Activated CD4-positive, alpha-beta memory T cell treated with anti-CD3 and anti-CD28 coated beads, Interleukin-2, amount 10 ng/mL, durations not matched to agents 7 days and 5 days (primary cell): ENCODE results near the gene LTBP1. TPM values are rescaled to one million over a fixed set of nuclear protein-coding genes. Genes with fewer than 3 reads are reported as not detected.
"Not testable (repeated sequence)": the region's sequence is repeated elsewhere in the genome, so short reads cannot be mapped to it uniquely, and the experiment has no call there.

ENCODE experiments used
- CTCF ChIA-PET: fragments of 350-600 bp; sonication (Branson Sonifier 250); formaldehyde crosslinking; loops from one replicate; lab custom pipeline; 2021; ENCODE audit warnings: antibody characterized with exemption, inconsistent platforms; lab: Charles Lee
- POLR2A ChIA-PET: fragments of 350-600 bp; sonication (Branson Sonifier 250); formaldehyde crosslinking; loops from one replicate; lab custom pipeline; 2021; ENCODE audit warnings: antibody characterized with exemption; lab: Charles Lee
- DNase-seq: peaks from one replicate; pipeline ENCODE4 v3.0.0-alpha.2; 2020
- H3K27ac Mint-ChIP-seq: one replicate; pipeline ENCODE4 v1.8.0; 2021; ENCODE audit warnings: mild to moderate bottlenecking, mixed read lengths
- H3K27me3 Mint-ChIP-seq: one replicate; pipeline ENCODE4 v1.8.0; 2021; ENCODE audit warnings: mixed read lengths
- H3K36me3 Mint-ChIP-seq: one replicate; pipeline ENCODE4 v1.8.0; 2021; ENCODE audit warnings: low read depth, mixed read lengths
- H3K4me1 Mint-ChIP-seq: one replicate; pipeline ENCODE4 v1.8.0; 2021; ENCODE audit warnings: mixed read lengths
- H3K4me3 Mint-ChIP-seq: one replicate; pipeline ENCODE4 v1.8.0; 2021; ENCODE audit warnings: mild to moderate bottlenecking, mixed read lengths
- H3K9me3 Mint-ChIP-seq: one replicate; pipeline ENCODE4 v1.8.0; 2021; ENCODE audit warnings: mixed read lengths
- total RNA-seq, 2 experiments: library from RNA; stranded (reverse); gene quantifications; one replicate each; pipeline ENCODE4 v1.2.3, GENCODE V29; 2021

The LTBP1 gene
- total RNA-seq, 2 experiments from 2014 or later: 0.33 to 0.35 TPM

GRCh38 chr2:32960238-32960637 lies 13.5 kb downstream of the LTBP1 start:
- Mint-ChIP-seq H3K27ac (no peak overlapping the region), H3K4me3 (no peak overlapping the region), H3K27me3 (peaks cover 6% of the 10 kb centered on the region), H3K4me1 (no peaks in the 10 kb centered on the region), H3K36me3 (no peaks in the 10 kb centered on the region), H3K9me3 (no peaks in the 10 kb centered on the region)
- CTCF ChIA-PET: no interaction called here
- DNase-seq: no peak
- POLR2A ChIA-PET: no interaction called here

GRCh38 chr2:32960647-32961403 lies 14.1 kb downstream of the LTBP1 start:
- no peaks in the 10 kb centered on the region for H3K4me1 Mint-ChIP-seq
- CTCF ChIA-PET: no interaction called here
- no peaks in the 10 kb centered on the region for H3K36me3 Mint-ChIP-seq
- H3K9me3 Mint-ChIP-seq: no peaks in the 10 kb centered on the region
- POLR2A ChIA-PET: no interaction called here
- peaks cover 6% of the 10 kb centered on the region for H3K27me3 Mint-ChIP-seq
- no peak for DNase-seq
- no peak overlapping the region for H3K4me3 Mint-ChIP-seq
- H3K27ac Mint-ChIP-seq: no peak overlapping the region

GRCh38 chr2:32962690-32963089 lies 15.9 kb downstream of the LTBP1 start:
- CTCF ChIA-PET: interaction anchor here (0.6 kb wide), 1 partner anchor 60 kb away, joined by 3 read pairs; no protein-coding TSS in a partner anchor
- H3K9me3 Mint-ChIP-seq: no peaks in the 10 kb centered on the region
- POLR2A ChIA-PET: no interaction called here
- no peak overlapping the region for H3K4me3 Mint-ChIP-seq
- DNase-seq: no peak
- H3K4me1 Mint-ChIP-seq: no peaks in the 10 kb centered on the region
- H3K36me3 Mint-ChIP-seq: no peaks in the 10 kb centered on the region
- H3K27me3 Mint-ChIP-seq: peaks cover 9% of the 10 kb centered on the region
- H3K27ac Mint-ChIP-seq: no peak overlapping the region

- no peak for DNase-seq
- Mint-ChIP-seq H3K4me3 (no peak overlapping the region), H3K27ac (no peak overlapping the region), H3K36me3 (no peaks in the 10 kb centered on the region), H3K9me3 (no peaks in the 10 kb centered on the region), H3K4me1 (no peaks in the 10 kb centered on the region), H3K27me3 (peaks cover 9% of the 10 kb centered on the region)
- CTCF ChIA-PET: interaction anchor here (1.3 kb wide), 1 partner anchor 10 kb away, joined by 4 read pairs; no protein-coding TSS in a partner anchor
- POLR2A ChIA-PET: no interaction called here
Measured at GRCh38 chr2:32963941-32964340, 17.2 kb downstream of the LTBP1 start.

GRCh38 chr2:32965523-32966171 lies 18.9 kb downstream of the LTBP1 start:
- POLR2A ChIA-PET: no interaction called here
- H3K9me3 Mint-ChIP-seq: no peaks in the 10 kb centered on the region

GRCh38 chr2:32969444-32970162 lies 22.9 kb downstream of the LTBP1 start:
- Mint-ChIP-seq H3K36me3 (no peaks in the 10 kb centered on the region), H3K27ac (no peak overlapping the region), H3K4me1 (no peaks in the 10 kb centered on the region), H3K9me3 (no peaks in the 10 kb centered on the region), H3K27me3 (peaks cover 30% of the 10 kb centered on the region), H3K4me3 (no peak overlapping the region)
- ChIA-PET CTCF (interaction anchor here (0.7 kb wide), 1 partner anchor 1479 kb away, joined by 3 read pairs; no protein-coding TSS in a partner anchor), POLR2A (no interaction called here)
- no peak for DNase-seq

More at GRCh38 chr2:32965523-32966171, 18.9 kb downstream of the LTBP1 start:
- no peak overlapping the region for H3K27ac Mint-ChIP-seq
- no peaks in the 10 kb centered on the region for H3K4me1 Mint-ChIP-seq
- no peak for DNase-seq
- no peak overlapping the region for H3K4me3 Mint-ChIP-seq
- H3K36me3 Mint-ChIP-seq: no peaks in the 10 kb centered on the region
- peaks cover 18% of the 10 kb centered on the region for H3K27me3 Mint-ChIP-seq
- CTCF ChIA-PET: no interaction called here

DNA sequence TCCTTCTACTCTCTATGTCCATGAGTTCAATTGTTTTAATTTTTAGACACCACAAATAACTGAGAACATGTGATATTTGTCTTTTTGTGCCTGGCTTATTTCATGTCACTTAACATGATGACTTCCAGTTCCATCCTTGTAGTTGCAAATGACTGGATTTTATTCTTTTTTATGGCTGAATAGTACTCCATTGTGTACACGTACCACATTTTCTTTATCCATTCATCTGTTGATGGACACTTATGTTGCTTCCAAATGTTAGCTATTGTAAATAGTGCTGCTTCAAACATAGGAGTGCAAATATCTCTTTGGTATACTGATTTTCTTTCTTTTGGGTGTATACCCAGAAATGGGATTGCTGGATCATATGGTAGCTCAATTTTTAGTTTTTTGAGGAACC lies 27.0 kb downstream of the LTBP1 start:
- H3K27me3 Mint-ChIP-seq: peaks cover 25% of the 10 kb centered on the region
- H3K9me3 Mint-ChIP-seq, H3K27ac Mint-ChIP-seq, DNase-seq, H3K4me3 Mint-ChIP-seq, POLR2A ChIA-PET, H3K4me1 Mint-ChIP-seq, H3K36me3 Mint-ChIP-seq: not testable (repeated sequence)
- CTCF ChIA-PET: interaction anchor here (0.8 kb wide), 1 partner anchor 9 kb away, joined by 4 read pairs; no protein-coding TSS in a partner anchor

GRCh38 chr2:32976409-32977063 lies 29.8 kb downstream of the LTBP1 start:
- DNase-seq: no peak
- no peaks in the 10 kb centered on the region for H3K4me1 Mint-ChIP-seq
- H3K36me3 Mint-ChIP-seq: no peaks in the 10 kb centered on the region
- POLR2A ChIA-PET: no interaction called here
- no peak overlapping the region for H3K4me3 Mint-ChIP-seq
- CTCF ChIA-PET: no interaction called here
- peaks cover 23% of the 10 kb centered on the region for H3K27me3 Mint-ChIP-seq
- H3K27ac Mint-ChIP-seq: no peak overlapping the region
- no peaks in the 10 kb centered on the region for H3K9me3 Mint-ChIP-seq

DNA sequence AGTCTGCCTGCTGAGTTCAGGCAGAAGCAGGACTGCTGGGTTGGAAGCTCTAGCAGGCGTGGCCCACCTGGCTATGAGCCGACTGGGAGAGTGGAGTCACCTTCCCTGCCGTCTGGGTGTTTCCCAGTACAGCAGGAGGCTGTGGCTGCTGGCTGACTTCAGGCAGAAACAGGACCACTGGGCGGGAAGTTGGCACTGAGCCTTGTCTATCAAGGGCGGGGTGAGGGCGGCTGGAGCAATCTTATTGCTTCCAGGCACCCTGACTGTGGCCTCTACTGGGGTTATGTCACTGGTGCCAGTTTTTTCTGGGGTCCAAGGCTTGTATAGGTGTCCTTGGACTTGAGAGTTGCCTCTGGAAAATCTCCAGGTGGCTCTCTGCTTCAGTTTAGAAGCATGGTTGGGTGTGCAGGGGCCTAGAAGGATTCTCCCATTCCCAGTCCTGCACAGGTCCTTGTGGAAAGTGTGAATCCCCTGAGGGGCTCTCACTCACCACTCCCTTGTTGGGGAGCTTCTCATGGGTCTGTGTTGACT lies 30.5 kb downstream of the LTBP1 start:
- H3K4me1 Mint-ChIP-seq: no peaks in the 10 kb centered on the region
- H3K27ac Mint-ChIP-seq: no peak overlapping the region
- no peak overlapping the region for H3K4me3 Mint-ChIP-seq
- no peaks in the 10 kb centered on the region for H3K36me3 Mint-ChIP-seq
- DNase-seq: no peak
- peaks cover 20% of the 10 kb centered on the region for H3K27me3 Mint-ChIP-seq
- no peaks in the 10 kb centered on the region for H3K9me3 Mint-ChIP-seq
- ChIA-PET CTCF (no interaction called here), POLR2A (no interaction called here)

DNA sequence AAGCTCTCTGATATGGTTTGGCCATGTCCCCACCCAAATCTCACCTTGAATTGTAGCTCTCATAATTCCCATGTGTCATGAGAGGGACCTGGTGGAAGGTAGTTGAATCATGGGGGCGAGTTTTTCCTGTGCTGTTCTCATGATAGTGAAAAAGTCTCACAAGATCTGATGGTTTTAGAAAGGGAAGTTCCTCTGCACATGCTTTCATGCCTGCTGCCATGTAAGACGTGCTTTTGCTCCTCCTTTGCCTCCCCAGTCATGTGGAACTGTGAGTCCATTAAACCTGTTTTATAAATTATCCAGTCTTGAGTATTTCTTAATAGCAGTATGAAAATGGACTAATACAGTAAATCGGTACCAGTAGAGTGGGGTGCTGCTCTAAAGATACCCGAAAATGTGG lies 34.9 kb downstream of the LTBP1 start:
- ChIA-PET CTCF (no interaction called here), POLR2A (no interaction called here)
- no peak overlapping the region for H3K4me3 Mint-ChIP-seq
- H3K36me3 Mint-ChIP-seq: no peaks in the 10 kb centered on the region
- H3K27ac Mint-ChIP-seq: no peak overlapping the region
- no peaks in the 10 kb centered on the region for H3K4me1 Mint-ChIP-seq
- no peaks in the 10 kb centered on the region for H3K9me3 Mint-ChIP-seq
- H3K27me3 Mint-ChIP-seq: peaks cover 20% of the 10 kb centered on the region
- DNase-seq: no peak

- H3K27ac Mint-ChIP-seq, H3K9me3 Mint-ChIP-seq, DNase-seq, POLR2A ChIA-PET, H3K4me1 Mint-ChIP-seq, H3K36me3 Mint-ChIP-seq, CTCF ChIA-PET, H3K4me3 Mint-ChIP-seq: not testable (repeated sequence)
- H3K27me3 Mint-ChIP-seq: peaks cover 17% of the 10 kb centered on the region
Measured at GRCh38 chr2:32983193-32983924, 36.6 kb downstream of the LTBP1 start.

DNA sequence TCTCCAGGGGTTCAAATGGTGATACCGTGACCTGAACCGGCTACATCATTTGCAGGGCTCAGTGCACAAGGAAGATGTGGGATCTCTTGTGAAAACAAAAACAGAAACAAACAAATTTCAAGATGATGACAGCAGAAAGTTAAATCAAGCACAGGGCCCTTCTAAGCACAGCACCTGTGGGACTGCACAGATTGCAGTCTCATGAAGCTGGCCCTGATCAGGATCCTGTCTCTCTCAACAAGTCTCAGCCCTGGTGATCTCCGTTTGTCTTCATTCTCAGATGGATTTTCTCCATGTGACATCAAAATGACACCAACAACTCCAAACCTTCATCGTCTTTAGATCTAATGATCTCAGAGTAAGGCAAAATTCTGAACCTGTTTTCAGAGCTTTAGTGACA lies 39.7 kb downstream of the LTBP1 start:
- H3K9me3 Mint-ChIP-seq: no peaks in the 10 kb centered on the region
- ChIA-PET POLR2A (no interaction called here), CTCF (interaction anchor here (0.5 kb wide), 1 partner anchor 420 kb away, joined by 3 read pairs; no protein-coding TSS in a partner anchor)
- DNase-seq: no peak
- H3K36me3 Mint-ChIP-seq: no peaks in the 10 kb centered on the region
- no peaks in the 10 kb centered on the region for H3K4me1 Mint-ChIP-seq
- H3K27me3 Mint-ChIP-seq: peaks cover 8% of the 10 kb centered on the region
- no peak overlapping the region for H3K4me3 Mint-ChIP-seq
- H3K27ac Mint-ChIP-seq: no peak overlapping the region
